C1 segment of cervical spinal cord (tissue), 14 donors: ENCODE measurements around the gene FAM168A.

ENCODE experiments used
- DNase-seq, 14 donors: peaks; one replicate each; lab custom pipeline; 2025; lab: John Stamatoyannopoulos, UW

FAM168A gene

GRCh38 chr11:73429121-73429750 lies 168.7 kb downstream of the FAM168A start:
- no peak for DNase-seq

DNA sequence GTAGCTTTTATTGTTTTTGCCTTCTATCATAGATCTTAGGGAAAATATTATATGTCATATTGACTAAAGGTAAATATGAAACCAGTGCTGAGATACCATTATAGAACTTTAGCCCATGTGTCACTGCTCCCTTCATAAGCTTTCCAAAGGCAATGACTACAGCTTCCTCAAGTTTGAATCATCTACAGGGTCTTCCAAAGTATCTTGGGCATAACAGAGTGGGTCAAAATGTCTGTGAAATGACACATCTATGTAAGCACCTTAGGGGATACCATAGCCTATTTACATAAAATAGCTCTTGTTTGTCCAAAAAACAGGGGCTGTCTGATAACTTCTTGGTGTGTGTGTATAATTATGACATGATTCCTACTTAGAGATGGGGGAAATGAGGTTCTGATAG lies 169.2 kb downstream of the FAM168A start:
- DNase-seq: no peak

- DNase-seq: no peak
These were observed 169.7 kb downstream of the FAM168A start for GRCh38 chr11:73428227-73428626.

DNA sequence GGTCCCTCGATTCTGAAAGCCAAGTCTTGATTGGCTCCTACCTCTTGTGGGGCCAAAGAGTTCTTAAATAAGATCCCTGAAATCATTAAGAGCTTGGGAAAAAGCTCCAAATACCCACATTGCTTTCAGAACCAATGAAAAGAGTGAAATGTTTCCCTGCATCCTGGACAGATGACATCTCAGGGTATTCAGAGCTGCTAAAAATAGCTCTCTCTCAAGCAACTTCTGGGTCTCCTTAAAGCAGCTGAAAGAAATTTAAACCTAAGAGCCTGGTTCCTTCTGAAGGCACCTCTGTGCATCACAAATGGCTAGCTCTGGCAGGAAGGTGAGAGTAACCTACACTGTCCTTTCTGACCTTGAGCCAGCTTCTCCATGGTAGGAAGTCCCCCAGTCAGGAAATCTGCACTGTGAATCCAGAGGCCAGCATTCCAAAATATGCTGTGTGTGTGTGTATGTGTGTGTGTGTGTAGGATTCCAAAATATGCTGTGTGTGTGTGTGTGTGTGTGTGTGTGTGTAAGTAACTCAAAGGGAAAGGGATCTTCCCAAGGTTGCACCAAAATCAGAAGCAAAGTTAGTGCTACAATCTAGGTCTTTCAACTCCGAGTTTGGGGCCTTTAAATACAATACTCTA lies 171.6 kb downstream of the FAM168A start:
- DNase-seq: no peak

DNA sequence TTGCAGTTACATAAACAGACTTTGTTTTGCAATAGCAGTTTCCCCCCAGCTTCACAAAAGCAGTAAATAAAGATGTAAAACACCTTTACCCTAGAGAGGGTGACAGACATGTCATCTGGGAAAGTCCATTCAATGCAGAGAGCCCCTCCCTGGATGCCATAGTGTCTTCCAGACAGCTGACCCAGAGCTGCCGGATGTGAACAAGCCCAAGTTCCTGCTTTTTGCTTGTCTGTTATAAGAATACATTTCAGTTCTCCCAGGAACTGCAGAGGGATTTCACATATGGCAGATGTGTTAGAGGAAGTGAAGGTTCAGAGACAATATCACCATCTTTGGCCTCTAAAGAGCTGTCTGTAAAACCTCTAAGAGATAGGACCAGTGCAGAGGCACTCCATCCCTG lies 172.8 kb downstream of the FAM168A start:
- no peak for DNase-seq

GRCh38 chr11:73423506-73423905 lies 174.4 kb downstream of the FAM168A start:
- DNase-seq: no peak

GRCh38 chr11:73422886-73423285 lies 175.0 kb downstream of the FAM168A start:
- no peak for DNase-seq

DNA sequence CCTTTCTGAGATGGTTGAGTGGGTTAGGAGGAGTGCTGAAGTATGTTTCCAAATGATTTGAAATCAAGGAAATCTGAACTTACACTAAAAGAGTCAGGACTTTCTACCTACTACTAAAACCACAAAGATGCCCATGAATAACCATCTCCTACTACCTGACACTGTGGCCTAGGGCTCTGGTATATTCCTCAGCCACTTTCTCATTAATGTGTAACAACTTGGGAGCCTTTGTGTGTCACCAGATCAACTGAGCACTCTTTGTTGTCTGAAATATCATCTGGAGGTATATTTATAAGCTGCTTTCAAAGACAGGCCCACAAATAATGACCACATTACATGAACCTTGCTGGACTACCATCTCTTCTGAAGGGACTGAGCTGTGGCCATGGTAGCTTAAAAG lies 177.8 kb downstream of the FAM168A start:
- DNase-seq: no peak

DNA sequence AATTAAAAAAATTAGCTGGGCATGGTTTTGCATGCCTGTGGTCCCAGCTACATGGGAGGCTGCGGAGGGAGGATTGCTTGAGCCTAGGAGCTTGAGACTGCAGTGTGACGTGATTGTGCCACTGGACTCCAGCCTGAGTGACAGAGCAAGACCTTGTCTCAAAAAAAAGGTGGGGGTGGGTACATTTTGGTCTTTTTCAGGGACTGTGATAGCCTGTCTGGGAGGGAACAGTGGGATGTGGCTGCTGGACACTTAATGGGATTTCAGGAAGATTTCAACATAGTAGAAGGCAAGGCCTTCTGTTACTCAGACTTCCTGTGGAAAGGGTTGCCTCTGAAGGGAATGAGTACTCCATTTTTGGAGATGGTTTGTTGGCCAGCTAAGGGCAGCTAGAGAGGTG lies 181.1 kb downstream of the FAM168A start:
- DNase-seq: no peak

DNA sequence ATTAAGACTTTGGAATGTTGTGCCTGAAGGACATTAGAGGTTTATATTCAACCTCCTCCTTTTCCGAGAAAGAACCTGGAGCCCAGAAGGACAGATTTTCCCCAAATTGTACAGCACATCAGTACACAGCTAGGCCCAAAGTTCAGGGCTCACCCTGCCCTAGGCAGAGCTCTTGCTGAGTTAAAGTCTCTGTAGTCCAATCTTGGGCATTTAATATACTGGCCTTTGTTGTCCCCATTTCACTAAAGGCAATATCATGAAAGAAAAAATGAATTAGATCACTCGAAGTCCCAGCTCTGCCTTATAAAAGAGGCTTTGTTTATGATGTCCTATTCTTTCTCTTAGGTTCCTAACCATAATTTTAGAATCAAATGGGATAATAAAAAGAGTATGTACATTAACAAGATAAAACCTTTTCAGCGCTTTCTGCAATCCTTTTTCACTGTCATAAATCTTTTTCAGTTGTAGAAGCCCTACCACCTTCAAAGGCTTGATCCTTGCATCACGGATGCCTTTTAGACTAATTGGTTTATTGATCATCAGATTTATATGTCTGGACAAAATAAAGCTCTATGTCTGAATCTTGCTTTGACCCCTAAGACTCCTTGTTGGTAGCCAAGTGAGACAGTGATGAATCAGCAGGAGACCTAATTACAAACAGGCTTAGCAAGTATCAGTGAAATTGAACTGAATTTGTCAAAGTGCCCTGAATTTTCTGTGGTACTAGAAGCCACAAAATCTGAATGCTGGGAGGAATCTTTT lies 181.9 kb downstream of the FAM168A start:
- no peak for DNase-seq

GRCh38 chr11:73414977-73415651 lies 182.8 kb downstream of the FAM168A start:
- peak in 1 of 14 donors; percentile 47 for DNase-seq

DNA sequence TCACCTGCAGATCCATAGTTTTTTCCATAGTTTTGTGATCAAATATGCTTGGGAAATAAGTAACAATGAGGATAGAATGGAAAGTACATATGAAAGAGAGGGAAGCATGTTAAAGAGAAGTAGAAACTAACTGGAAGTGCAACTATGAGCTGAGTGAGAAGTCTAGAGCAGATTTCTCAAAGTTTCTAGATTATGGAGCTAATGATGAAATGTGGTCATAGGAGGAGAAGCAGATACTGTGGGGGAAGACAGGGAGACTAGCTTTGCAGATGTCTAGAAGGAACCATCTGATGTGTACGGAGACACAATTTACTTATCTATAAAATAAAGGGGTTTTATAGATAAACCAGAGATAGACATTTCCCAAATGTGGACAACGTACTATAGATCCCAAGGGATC lies 184.7 kb downstream of the FAM168A start:
- DNase-seq: no peak

GRCh38 chr11:73412308-73412707 lies 185.6 kb downstream of the FAM168A start:
- no peak for DNase-seq

DNA sequence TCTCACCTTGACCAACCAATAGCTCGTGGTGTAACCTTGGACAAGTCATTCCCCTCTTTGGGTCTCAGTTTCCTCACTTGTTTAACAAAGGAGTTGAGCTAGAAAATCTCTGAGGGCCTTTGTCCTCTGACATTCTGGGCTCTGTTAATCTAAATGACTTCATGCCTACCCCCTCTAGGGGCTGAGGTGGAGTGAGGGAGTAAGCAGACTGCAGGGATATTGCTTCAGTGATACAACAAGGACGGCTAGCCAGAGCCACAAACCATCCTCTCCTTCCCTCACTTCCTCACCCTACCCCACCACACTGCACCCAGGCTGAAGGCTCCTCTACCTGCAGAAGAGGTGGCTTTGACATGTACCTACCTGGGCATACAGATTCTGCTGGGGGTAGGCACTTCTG lies 186.9 kb downstream of the FAM168A start:
- DNase-seq: no peak

GRCh38 chr11:73410627-73411026 lies 187.3 kb downstream of the FAM168A start:
- no peak for DNase-seq

- no peak for DNase-seq
These were observed 188.5 kb downstream of the FAM168A start for GRCh38 chr11:73409431-73409830.

DNA sequence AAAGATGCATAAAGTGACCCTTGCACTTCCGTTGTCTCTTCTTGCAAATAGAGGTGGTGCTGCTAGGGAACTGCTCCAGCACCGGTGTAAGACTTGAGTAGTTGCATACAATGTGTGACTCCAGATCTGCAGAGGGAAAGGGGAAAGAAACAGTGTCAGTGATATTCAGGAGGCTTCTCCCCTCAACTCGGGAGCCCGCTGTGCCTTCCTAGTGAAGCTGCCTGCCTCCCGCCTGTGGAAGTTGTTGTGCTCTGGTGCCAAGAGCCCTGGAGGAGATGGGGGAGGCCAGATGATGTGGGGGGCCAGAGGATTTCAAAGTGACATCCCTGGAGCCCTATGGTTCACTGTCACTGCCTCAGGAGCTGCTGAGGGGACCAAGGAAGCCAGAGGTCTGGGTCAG lies 191.3 kb downstream of the FAM168A start:
- no peak for DNase-seq

GRCh38 chr11:73406131-73406530 lies 191.8 kb downstream of the FAM168A start:
- no peak for DNase-seq

GRCh38 chr11:73405146-73405510 lies 192.8 kb downstream of the FAM168A start:
- no peak for DNase-seq

- DNase-seq: no peak
These were observed 193.3 kb downstream of the FAM168A start for GRCh38 chr11:73404506-73405145.

- DNase-seq: peak in 11 of 14 donors; percentile 5 to 67 (median 45)
These were observed 193.9 kb downstream of the FAM168A start for GRCh38 chr11:73404048-73404447.

- no peak for DNase-seq
These were observed 194.4 kb downstream of the FAM168A start for GRCh38 chr11:73403541-73403940.
